GM08714 (cell line): ENCODE data around the gene HBS1L.

Experiments used
- H3K4me3 ChIP-seq: fragments of 200-500 bp; sonication (Bioruptor generic); 2 replicates; pipeline ENCODE4 v1.5.1; 2014; ENCODE audit warnings: mild to moderate bottlenecking, low read length, inconsistent platforms
- ZNF274 ChIP-seq: IDR thresholded peaks from 2 replicates; pipeline ENCODE4 v1.6.1; 2012; ENCODE audit warnings: mild to moderate bottlenecking, low read depth, low read length

The HBS1L gene

DNA sequence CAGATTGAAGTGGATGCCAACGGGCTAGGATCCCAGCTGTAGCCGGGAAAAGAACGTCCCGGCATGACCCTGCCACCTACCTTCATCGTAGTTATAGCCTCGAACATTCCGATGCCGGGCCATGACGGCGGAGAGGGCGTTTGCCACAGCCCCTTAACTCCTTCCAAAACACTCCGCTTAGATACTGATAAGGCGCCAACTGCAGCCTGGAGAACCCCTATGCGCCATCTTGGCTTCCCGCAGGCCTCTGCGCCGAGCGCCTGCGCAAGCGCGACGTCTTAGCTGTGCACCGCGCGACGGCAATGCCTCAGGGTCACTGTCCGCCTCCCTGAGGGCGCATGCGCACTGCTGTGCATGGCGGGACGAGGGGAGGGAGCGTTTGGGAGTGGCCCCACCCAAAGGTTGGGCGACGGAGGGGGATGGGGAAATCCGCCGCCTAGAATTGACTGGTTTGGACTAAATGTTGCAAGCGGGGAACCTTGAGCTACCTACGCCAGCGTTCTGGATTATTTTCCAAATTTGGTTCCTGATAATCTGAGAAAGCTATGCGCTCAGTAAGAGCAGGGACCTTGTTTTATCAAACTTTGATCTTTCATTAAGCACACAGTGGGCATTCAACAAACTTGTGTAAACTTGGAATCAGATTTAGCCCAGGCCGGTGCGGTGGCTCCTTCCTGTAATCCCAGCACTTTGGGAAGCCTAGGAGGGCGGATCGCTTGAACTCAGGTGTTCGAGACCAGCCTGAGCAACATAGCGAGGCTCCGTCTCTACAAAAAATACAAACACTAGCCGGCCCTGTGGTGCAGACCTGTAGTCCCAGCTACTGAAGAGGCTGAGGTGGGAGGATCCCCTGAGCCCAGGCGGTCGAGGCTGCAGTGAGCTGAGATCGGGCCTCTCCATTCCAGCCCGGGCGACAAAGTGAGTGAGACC, at the start of gene HBS1L:
HBS1L (minus strand) TSS at position 254 of the 930 bp plus-strand sequence; CDS start at position 123, 131 bp downstream.
- no peak for TF ChIP-seq ZNF274

GRCh38 chr6:135104199-135104598, 49.6 kb upstream of the HBS1L start:
- H3K4me3 ChIP-seq: no peak overlapping the region; the same call in 1 of the 2 replicates
- no peak for TF ChIP-seq ZNF274

More for the DNA sequence above, at the start of gene HBS1L:
- peak within 1 kb of the TSS; percentile 96 for H3K4me3 ChIP-seq

DNA sequence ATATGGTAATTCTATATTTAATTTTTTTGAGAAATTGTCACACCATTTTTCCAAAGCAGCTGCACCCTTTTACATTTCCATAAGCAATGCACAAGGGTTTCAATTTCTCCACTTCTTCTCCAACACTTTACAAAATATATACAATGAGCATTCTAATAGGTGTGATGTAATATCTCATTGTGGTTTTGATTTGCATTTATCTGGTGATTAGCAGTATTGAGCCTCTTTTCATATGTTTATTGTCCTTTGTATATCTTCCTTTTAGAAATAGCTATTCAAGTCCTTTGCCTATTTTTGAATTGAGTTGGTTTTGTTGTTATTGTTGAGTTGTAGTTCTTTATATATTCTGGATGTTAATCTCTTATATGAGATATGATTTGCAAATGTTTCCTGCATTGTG, 47.6 kb upstream of the HBS1L start:
- TF ChIP-seq ZNF274: no peak
- H3K4me3 ChIP-seq: no peak overlapping the region

DNA sequence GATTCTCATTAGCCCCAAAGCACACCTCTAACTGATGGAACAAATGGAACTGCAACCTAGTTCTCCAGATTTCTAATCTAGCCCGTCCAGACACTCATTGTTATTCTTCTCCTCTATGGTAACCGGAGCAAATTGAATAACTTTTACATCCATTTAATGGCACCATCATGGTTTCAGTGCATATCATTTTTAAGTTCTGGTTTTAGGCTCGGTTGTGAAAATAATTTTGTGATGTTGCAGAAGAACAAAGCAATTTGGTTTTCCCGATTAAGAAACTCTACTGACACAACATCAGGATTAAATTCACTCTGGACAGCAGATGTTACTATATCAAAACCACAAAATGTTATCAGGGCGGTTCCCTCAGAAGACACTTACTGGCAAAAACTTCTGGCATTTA, 42.5 kb upstream of the HBS1L start:
- TF ChIP-seq ZNF274: no peak
- no peak overlapping the region for H3K4me3 ChIP-seq

DNA sequence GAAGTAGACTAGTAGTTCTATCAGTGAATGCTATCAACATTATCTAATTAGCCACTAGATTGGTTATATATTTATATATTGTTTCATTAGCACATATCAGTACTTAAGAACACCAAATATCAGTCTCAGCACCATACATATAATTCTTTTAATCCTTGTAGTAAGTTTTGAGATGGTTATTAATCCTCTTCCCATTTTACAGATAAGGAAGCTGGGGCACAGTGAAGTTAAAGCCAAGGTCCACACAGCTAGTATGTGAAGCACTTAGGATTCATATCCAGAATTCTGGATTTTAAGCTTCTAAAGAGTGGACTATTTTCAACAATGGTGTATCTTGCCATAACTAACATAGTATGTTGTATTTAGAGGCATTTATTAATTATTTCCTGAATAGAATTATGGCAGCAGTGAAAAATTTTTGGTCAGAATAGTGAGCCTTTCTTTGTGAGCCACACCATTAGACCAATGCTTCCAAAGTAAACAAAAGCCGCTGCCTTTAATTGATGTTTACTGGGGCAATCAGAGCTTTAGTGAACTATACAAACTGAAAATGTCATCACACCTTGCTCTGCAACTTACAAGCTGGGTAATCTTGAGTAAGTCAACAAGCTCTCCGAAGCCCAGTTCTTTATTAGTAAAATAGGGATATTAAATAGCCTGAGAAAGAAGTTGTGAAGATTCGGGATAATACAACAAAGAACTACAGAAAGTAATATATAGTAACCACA, 41.9 kb upstream of the HBS1L start:
- TF ChIP-seq ZNF274: no peak
- no peak overlapping the region for H3K4me3 ChIP-seq

DNA sequence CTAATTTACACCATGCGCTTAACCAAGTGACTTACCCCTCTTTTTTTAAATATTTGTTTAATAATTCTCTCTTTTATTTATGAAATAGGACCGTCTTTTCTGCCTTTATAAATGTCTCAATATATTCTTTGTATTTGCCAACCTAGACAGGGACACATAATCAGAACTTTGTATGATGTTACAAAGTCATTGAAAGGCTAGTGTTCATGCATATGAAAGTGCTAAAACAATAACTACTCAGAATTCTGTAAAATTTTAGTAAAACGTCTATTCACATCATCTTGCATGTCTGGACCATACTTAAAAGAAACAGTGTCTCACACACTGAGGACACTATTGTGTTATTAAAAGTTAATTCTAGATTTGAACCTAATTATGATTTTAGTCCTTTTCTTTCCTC, 41.1 kb upstream of the HBS1L start:
- TF ChIP-seq ZNF274: no peak
- H3K4me3 ChIP-seq: no peak overlapping the region

GRCh38 chr6:135094403-135094821, 39.8 kb upstream of the HBS1L start:
- no peak for TF ChIP-seq ZNF274
- H3K4me3 ChIP-seq: no peak overlapping the region

GRCh38 chr6:135093578-135093977, 39.0 kb upstream of the HBS1L start:
- TF ChIP-seq ZNF274: no peak
- H3K4me3 ChIP-seq: no peak overlapping the region

DNA sequence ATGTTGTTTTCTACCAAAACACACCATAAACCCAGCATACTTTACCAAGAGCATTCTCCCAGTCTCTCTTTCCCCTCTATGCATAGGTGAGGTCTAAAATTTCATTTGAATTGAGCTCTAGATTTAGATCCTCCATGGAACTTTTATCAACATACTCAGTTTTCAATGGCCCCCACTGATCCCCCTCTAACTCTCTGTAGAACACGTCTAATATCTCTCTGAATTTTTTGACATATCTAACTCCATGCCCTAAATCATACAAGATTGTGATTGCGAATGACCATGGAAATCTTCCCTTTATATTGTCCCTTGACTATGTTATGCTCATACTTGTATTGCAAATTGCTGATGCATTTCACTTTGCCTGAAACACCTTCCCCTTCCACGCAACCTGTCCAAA, 38.1 kb upstream of the HBS1L start:
- TF ChIP-seq ZNF274: no peak
- H3K4me3 ChIP-seq: no peak overlapping the region

GRCh38 chr6:135090819-135091218, 36.2 kb upstream of the HBS1L start:
- no peak for TF ChIP-seq ZNF274

GRCh38 chr6:135089901-135090300, 35.3 kb upstream of the HBS1L start:
- no peak overlapping the region for H3K4me3 ChIP-seq
- TF ChIP-seq ZNF274: no peak

More at GRCh38 chr6:135090819-135091218, 36.2 kb upstream of the HBS1L start:
- no peak overlapping the region for H3K4me3 ChIP-seq

DNA sequence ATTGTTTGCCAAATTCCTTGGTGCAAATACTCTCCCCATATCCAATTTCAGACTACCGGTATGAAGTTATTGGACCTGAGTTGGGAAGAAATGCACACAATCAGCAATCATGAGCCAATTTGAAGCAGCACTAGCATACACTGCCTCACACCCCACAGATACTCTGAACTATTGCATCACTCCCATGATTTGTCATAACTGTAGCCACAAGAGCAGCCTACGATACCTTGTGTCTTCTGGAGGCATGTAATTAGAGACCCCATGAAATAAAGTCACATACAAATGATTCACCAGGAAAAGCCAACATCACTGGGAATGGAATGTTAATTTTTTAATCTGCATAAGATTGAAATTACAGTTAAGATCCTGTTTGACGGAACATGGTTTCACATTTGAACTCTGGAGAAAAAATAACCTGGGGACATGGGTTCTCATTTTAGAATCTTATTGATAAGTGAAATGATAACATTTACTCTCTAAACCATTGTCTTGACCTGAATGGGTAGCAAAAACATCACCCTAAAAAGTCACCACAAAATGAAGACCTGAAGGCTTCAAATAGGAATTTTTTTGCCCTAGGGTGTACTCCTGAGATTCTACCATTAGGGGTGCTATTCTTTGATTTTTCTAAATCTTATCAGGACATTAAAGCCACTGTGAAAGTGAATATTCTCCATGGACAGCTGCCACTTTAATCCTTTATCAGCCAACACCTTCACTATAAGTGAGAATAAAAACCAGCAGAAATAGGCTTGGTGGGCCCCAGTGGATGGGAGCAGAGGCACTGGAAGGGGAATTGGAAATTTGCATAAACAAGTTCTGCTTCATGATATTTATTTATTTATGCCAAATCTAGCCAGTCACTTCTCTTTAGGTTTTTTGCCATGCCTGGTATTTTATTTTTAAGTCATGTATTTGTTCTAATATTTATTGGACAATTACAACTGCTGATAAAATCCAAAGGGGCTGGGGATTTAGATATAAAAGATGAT, 34.5 kb upstream of the HBS1L start:
- H3K4me3 ChIP-seq: no peak overlapping the region
- TF ChIP-seq ZNF274: no peak

DNA sequence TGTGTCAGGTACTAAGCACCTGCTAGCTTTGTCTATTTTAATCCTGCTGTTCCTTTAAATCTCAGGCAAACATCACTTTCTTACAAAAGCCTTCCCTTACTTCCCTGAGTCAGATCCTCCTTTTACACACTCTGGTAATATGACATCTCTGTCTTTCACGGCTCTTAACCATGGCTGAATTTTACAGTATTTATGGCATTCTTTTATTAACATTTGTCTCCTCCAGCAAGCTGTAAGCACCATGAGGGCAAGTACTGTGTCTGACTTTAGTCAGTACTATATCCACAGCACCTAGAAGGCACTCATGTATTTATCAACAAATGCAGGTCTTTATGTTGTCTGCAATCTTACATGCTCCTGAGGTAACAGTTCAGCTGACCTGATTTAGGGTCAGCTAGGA, 33.7 kb upstream of the HBS1L start:
- H3K4me3 ChIP-seq: no peak overlapping the region; the same call in 1 of the 2 replicates
- TF ChIP-seq ZNF274: no peak

DNA sequence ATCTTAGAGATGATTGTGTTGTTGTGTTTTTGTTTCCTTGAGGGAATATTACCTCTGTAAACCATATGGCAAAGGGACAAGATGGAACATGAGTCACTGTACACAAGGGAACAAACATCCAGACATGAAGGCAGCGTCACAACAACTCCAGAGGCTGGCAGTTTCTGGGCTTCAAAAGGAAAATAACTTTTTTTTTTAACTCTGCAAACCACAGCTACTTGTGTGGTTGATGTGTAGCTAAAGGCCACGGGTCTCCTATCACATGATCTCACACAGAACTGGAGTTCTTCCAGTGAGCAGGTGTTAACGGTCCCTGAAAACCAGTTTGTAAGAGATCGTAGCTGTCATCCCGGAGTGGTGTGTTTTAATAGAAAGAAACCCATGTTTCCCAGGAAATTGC, 33.2 kb upstream of the HBS1L start:
- H3K4me3 ChIP-seq: peak overlapping the region; percentile 29; the same call in 1 of the 2 replicates
- TF ChIP-seq ZNF274: no peak
